ENCODE results near the gene LCE5A.
A peak's percentile ranks its signal among the peaks of the same experiment; 100 is the strongest.
"Not testable (repeated sequence)": the region's sequence is repeated elsewhere in the genome, so short reads cannot be mapped to it uniquely, and the experiment has no call there.

Gene LCE5A

GRCh38 chr1:152510503-152510902, at the start of gene LCE5A:
Gene LCE5A (plus strand): TSS chr1:152510803. CDS start chr1:152511535, 732 bp downstream.
- FAIRE-seq: no peak

GRCh38 chr1:152461544-152461943, 49.1 kb upstream of the LCE5A start:
- FAIRE-seq: peak; percentile 91

GRCh38 chr1:152462636-152463035, 48.0 kb upstream of the LCE5A start:
- no peak for FAIRE-seq

GRCh38 chr1:152466217-152466616, 44.4 kb upstream of the LCE5A start:
- no peak for FAIRE-seq

- FAIRE-seq: no peak
Measured at GRCh38 chr1:152473887-152474537, 36.6 kb upstream of the LCE5A start.

- no peak for FAIRE-seq
Measured at GRCh38 chr1:152479792-152480595, 30.6 kb upstream of the LCE5A start.

- no peak for FAIRE-seq
Measured at GRCh38 chr1:152481869-152482664, 28.5 kb upstream of the LCE5A start.

- FAIRE-seq: no peak
Measured at GRCh38 chr1:152486400-152487006, 24.1 kb upstream of the LCE5A start.

GRCh38 chr1:152487871-152488270, 22.7 kb upstream of the LCE5A start:
- FAIRE-seq: peak; percentile 55

GRCh38 chr1:152491537-152491936, 19.1 kb upstream of the LCE5A start:
- FAIRE-seq: not testable (repeated sequence)

- FAIRE-seq: peak; percentile 11
Measured at GRCh38 chr1:152495066-152495675, 15.4 kb upstream of the LCE5A start.

- peak; percentile 43 for FAIRE-seq
Measured at GRCh38 chr1:152497273-152497672, 13.3 kb upstream of the LCE5A start.

- no peak for FAIRE-seq
Measured at GRCh38 chr1:152501704-152502103, 8.9 kb upstream of the LCE5A start.

- FAIRE-seq: no peak
Measured at GRCh38 chr1:152502496-152503180, 8.0 kb upstream of the LCE5A start.

- no peak for FAIRE-seq
Measured at GRCh38 chr1:152505083-152505482, 5.5 kb upstream of the LCE5A start.

GRCh38 chr1:152506899-152507498, 3.6 kb upstream of the LCE5A start:
- no peak for FAIRE-seq

- FAIRE-seq: no peak
Measured at GRCh38 chr1:152511596-152511995, 993 bp downstream of the LCE5A start.

GRCh38 chr1:152513081-152513480, 2.5 kb downstream of the LCE5A start:
- FAIRE-seq: no peak

GRCh38 chr1:152514715-152515433, 4.3 kb downstream of the LCE5A start:
- FAIRE-seq: no peak

- no peak for FAIRE-seq
Measured at GRCh38 chr1:152515434-152515783, 4.8 kb downstream of the LCE5A start.

- FAIRE-seq: no peak
Measured at GRCh38 chr1:152516082-152516481, 5.5 kb downstream of the LCE5A start.

Measured in TTC549 (cell line).